Hepatocyte (in vitro differentiated cells): ENCODE measurements around the gene PHKB. TPM values are rescaled to one million over a fixed set of nuclear protein-coding genes. Genes with fewer than 3 reads are reported as not detected.

Experiments
- DNase-seq: peaks from one replicate; pipeline ENCODE4 v3.0.0-alpha.2; 2016; ENCODE audit warnings: low spot score
- H2AFZ ChIP-seq: fragments of 200-600 bp; sonication (generic); 2 replicates; pipeline ENCODE4 v1.6.0; 2016; ENCODE audit warnings: antibody characterized with exemption, mild to moderate bottlenecking
- H3K27ac ChIP-seq: fragments of 200-600 bp; sonication (generic); 2 replicates; pipeline ENCODE4 v1.5.1; 2016; ENCODE audit warnings: mild to moderate bottlenecking
- H3K27me3 ChIP-seq: fragments of 200-600 bp; sonication (generic); 2 replicates; pipeline ENCODE4 v1.6.1; 2016
- H3K36me3 ChIP-seq: fragments of 200-600 bp; sonication (generic); replicated peaks from 2 replicates; pipeline ENCODE4 v1.5.1; 2016; ENCODE audit warnings: low read depth; ENCODE audit not compliant: insufficient read depth
- H3K4me1 ChIP-seq: fragments of 200-600 bp; sonication (generic); 2 replicates; pipeline ENCODE4 v1.5.1; 2016; ENCODE audit warnings: mild to moderate bottlenecking, moderate library complexity; ENCODE audit not compliant: insufficient read depth
- H3K4me2 ChIP-seq: fragments of 200-600 bp; sonication (generic); 2 replicates; pipeline ENCODE4 v1.6.0; 2016
- H3K4me3 ChIP-seq: fragments of 200-600 bp; sonication (generic); 2 replicates; pipeline ENCODE4 v1.5.1; 2016; ENCODE audit warnings: mild to moderate bottlenecking
- H3K79me2 ChIP-seq: fragments of 200-600 bp; sonication (generic); 2 replicates; pipeline ENCODE4 v1.6.0; 2017; ENCODE audit warnings: mild to moderate bottlenecking
- H3K9me2 ChIP-seq: fragments of 200-600 bp; sonication (generic); replicated peaks from 2 replicates; pipeline ENCODE4 v1.6.0; 2017; ENCODE audit warnings: mild to moderate bottlenecking; ENCODE audit not compliant: insufficient read depth
- H3K9me3 ChIP-seq: fragments of 200-600 bp; sonication (generic); 2 replicates; pipeline ENCODE4 v1.5.1; 2016; ENCODE audit warnings: low read depth, mild to moderate bottlenecking
- H4K20me1 ChIP-seq: fragments of 200-600 bp; sonication (generic); 2 replicates; pipeline ENCODE4 v1.6.0; 2016; ENCODE audit warnings: mild to moderate bottlenecking; ENCODE audit not compliant: insufficient read depth, poor library complexity, severe bottlenecking
- CTCF ChIP-seq: fragments of 200-600 bp; sonication (generic); IDR thresholded peaks from 2 replicates; pipeline ENCODE4 v1.5.1; 2016; ENCODE audit warnings: antibody characterized with exemption, mild to moderate bottlenecking; ENCODE audit not compliant: poor library complexity
- EZH2 ChIP-seq: fragments of 200-600 bp; sonication (generic); IDR thresholded peaks from 2 replicates; pipeline ENCODE4 v1.6.1; 2016; ENCODE audit warnings: antibody characterized with exemption, mild to moderate bottlenecking, borderline replicate concordance
- EZH2phosphoT487 ChIP-seq: fragments of 200-600 bp; sonication (generic); IDR thresholded peaks from one replicate; pipeline ENCODE4 v1.6.1; 2018; ENCODE audit warnings: antibody characterized with exemption, mild to moderate bottlenecking, low read depth, moderate library complexity; ENCODE audit not compliant: unreplicated experiment, severe bottlenecking
- WGBS: methylation state at CpG from one replicate; pipeline ENCODE4 v1.1.6; 2016; ENCODE audit warnings: low lambda C conversion rate; ENCODE audit errors: missing lambda C conversion rate; 5-methylcytosine and 5-hydroxymethylcytosine counted together
- polyA plus RNA-seq: library from polyadenylated mRNA; unstranded; fragments of >200 nt; fragmentation: Nextera tagmentation; extraction: Ambion mirVana; gene quantifications from 2 replicates; pipeline ENCODE4 v1.2.1, GENCODE V29; 2016
- total RNA-seq: library from RNA; depleted of rRNA; stranded (reverse); fragments of >200 nt; gene quantifications from 2 replicates; pipeline ENCODE4 v1.2.3, GENCODE V29; 2014

PHKB gene
- total and polyA plus RNA-seq, 2 experiments from 2014 or later = 28.7 to 71.7 TPM

- Histone ChIP-seq H3K4me2 (no peak overlapping the region), H4K20me1 (peaks cover 3% of the 10 kb centered on the region), H3K79me2 (peaks cover 46% of the 10 kb centered on the region), H3K9me3 (no peaks in the 10 kb centered on the region), H3K36me3 (no peaks in the 10 kb centered on the region), H2AFZ (no peak overlapping the region), H3K9me2 (no peaks in the 10 kb centered on the region), H3K4me3 (no peak overlapping the region), H3K27ac (no peak overlapping the region), H3K27me3 (no peaks in the 10 kb centered on the region), H3K4me1 (no peaks in the 10 kb centered on the region)
- DNase-seq = no peak
- WGBS = 89% methylated on average over 6 of the region's 6 CpGs
- TF ChIP-seq EZH2 = no peak
- no peak for TF ChIP-seq EZH2phosphoT487
- TF ChIP-seq CTCF = no peak
These were observed 20.7 kb downstream of the PHKB start for GRCh38 chr16:47481698-47482374.

GRCh38 chr16:47483616-47484015 is 22.5 kb downstream of the PHKB start:
- Histone ChIP-seq H3K4me1 (no peaks in the 10 kb centered on the region), H3K4me2 (no peak overlapping the region), H3K4me3 (no peak overlapping the region), H3K36me3 (no peaks in the 10 kb centered on the region), H3K27me3 (no peaks in the 10 kb centered on the region), H3K9me2 (no peaks in the 10 kb centered on the region), H4K20me1 (no peaks in the 10 kb centered on the region), H2AFZ (no peak overlapping the region), H3K79me2 (peaks cover 53% of the 10 kb centered on the region), H3K27ac (no peak overlapping the region), H3K9me3 (peaks cover 3% of the 10 kb centered on the region)
- no peak for DNase-seq
- whole genome bisulfite sequencing = 97% methylated on average over 2 of the region's 2 CpGs
- TF ChIP-seq EZH2phosphoT487 (no peak), CTCF (no peak), EZH2 (no peak)

- Histone ChIP-seq H3K36me3 (no peaks in the 10 kb centered on the region), H2AFZ (no peak overlapping the region), H3K4me2 (no peak overlapping the region), H3K79me2 (peaks cover 50% of the 10 kb centered on the region), H3K4me1 (no peaks in the 10 kb centered on the region), H4K20me1 (no peaks in the 10 kb centered on the region), H3K27ac (no peak overlapping the region), H3K4me3 (no peak overlapping the region), H3K27me3 (no peaks in the 10 kb centered on the region), H3K9me3 (peaks cover 28% of the 10 kb centered on the region), H3K9me2 (no peaks in the 10 kb centered on the region)
- no peak for TF ChIP-seq EZH2
- TF ChIP-seq EZH2phosphoT487 = no peak
- TF ChIP-seq CTCF = no peak
- DNase-seq = no peak
These were observed 25.7 kb downstream of the PHKB start for GRCh38 chr16:47486856-47487255.
